ENCODE results near the gene CBX8.

Gene CBX8

GRCh38 chr17:79804856-79805696 is 8.2 kb upstream of the CBX8 start:
- Histone ChIP-seq H3K9ac (no peak overlapping the region), H3K4me3 (ENCODE audit: low read depth, low read length) (no peak overlapping the region), H3K27me3 (ENCODE audit: control insufficient read depth, insufficient read depth, low read length) (peaks cover 12% of the 10 kb centered on the region), H2AFZ (no peak overlapping the region), H3K4me1 (peaks cover 9% of the 10 kb centered on the region), H3K27ac (no peak overlapping the region), H3K9me3 (ENCODE audit: control insufficient read depth, low read length) (no peaks in the 10 kb centered on the region), H3K79me2 (no peaks in the 10 kb centered on the region), H3K4me2 (ENCODE audit: low read length) (no peak overlapping the region), H3K36me3 (ENCODE audit: control insufficient read depth, insufficient read depth, low read length) (no peaks in the 10 kb centered on the region)
- TF ChIP-seq CTCF (IDR thresholded peaks at IDR 0.05): no peak

- no peaks in the 10 kb centered on the region for H3K36me3 ChIP-seq (ENCODE audit: control insufficient read depth, insufficient read depth, low read length)
- no peak for TF ChIP-seq CTCF (IDR thresholded peaks at IDR 0.05)
- H3K27ac ChIP-seq: no peak overlapping the region
- no peak overlapping the region for H3K9ac ChIP-seq
- H3K4me1 ChIP-seq: peaks cover 7% of the 10 kb centered on the region
- no peak overlapping the region for H2AFZ ChIP-seq
- H3K4me3 ChIP-seq (ENCODE audit: low read depth, low read length): no peak overlapping the region
- no peaks in the 10 kb centered on the region for H3K9me3 ChIP-seq (ENCODE audit: control insufficient read depth, low read length)
- peaks cover 16% of the 10 kb centered on the region for H3K27me3 ChIP-seq (ENCODE audit: control insufficient read depth, insufficient read depth, low read length)
- peak overlapping the region; percentile 49 for H3K4me2 ChIP-seq (ENCODE audit: low read length)
- no peaks in the 10 kb centered on the region for H3K79me2 ChIP-seq
Measured at GRCh38 chr17:79803997-79804855, 7.3 kb upstream of the CBX8 start.

- H3K4me2 ChIP-seq (ENCODE audit: low read length): peak overlapping the region; percentile 49
- H3K9me3 ChIP-seq (ENCODE audit: control insufficient read depth, low read length): no peaks in the 10 kb centered on the region
- H3K4me1 ChIP-seq: peaks cover under 1% of the 10 kb centered on the region
- no peaks in the 10 kb centered on the region for H3K79me2 ChIP-seq
- H3K27me3 ChIP-seq (ENCODE audit: control insufficient read depth, insufficient read depth, low read length): peaks cover 18% of the 10 kb centered on the region
- no peak overlapping the region for H2AFZ ChIP-seq
- H3K4me3 ChIP-seq (ENCODE audit: low read depth, low read length): peak overlapping the region; percentile 28
- no peak for TF ChIP-seq CTCF (IDR thresholded peaks at IDR 0.05)
- H3K27ac ChIP-seq: no peak overlapping the region
- H3K9ac ChIP-seq: no peak overlapping the region
- no peaks in the 10 kb centered on the region for H3K36me3 ChIP-seq (ENCODE audit: control insufficient read depth, insufficient read depth, low read length)
Measured at GRCh38 chr17:79803421-79803996, 6.6 kb upstream of the CBX8 start.

GRCh38 chr17:79802736-79803420 is 6.0 kb upstream of the CBX8 start:
- Histone ChIP-seq H3K4me3 (ENCODE audit: low read depth, low read length) (peak overlapping the region; percentile 28), H3K27ac (no peak overlapping the region), H3K9ac (no peak overlapping the region), H3K4me2 (ENCODE audit: low read length) (peak overlapping the region; percentile 49), H3K27me3 (ENCODE audit: control insufficient read depth, insufficient read depth, low read length) (peaks cover 18% of the 10 kb centered on the region), H2AFZ (no peak overlapping the region), H3K9me3 (ENCODE audit: control insufficient read depth, low read length) (no peaks in the 10 kb centered on the region), H3K4me1 (peaks cover 7% of the 10 kb centered on the region), H3K79me2 (no peaks in the 10 kb centered on the region), H3K36me3 (ENCODE audit: control insufficient read depth, insufficient read depth, low read length) (no peaks in the 10 kb centered on the region)
- TF ChIP-seq CTCF (IDR thresholded peaks at IDR 0.05): no peak
